ENCODE measurements around the gene PLA2G1B. TPM values are rescaled to one million over a fixed set of nuclear protein-coding genes. Genes with fewer than 3 reads are reported as not detected.
A peak's percentile ranks its signal among the peaks of the same experiment; 100 is the strongest.

Gene PLA2G1B
- total and polyA plus RNA-seq, 9 of the 15 experiments (the other 6 are each of a cell fraction or from before 2014, with no cell fraction given), result 1.4 TPM; not detected in 8

- TF ChIP-seq GTF2B (IDR thresholded peaks at IDR 0.05; ENCODE audit: extremely low read depth, insufficient read length) (no peak), ATF1 (CRISPR knock-in tag; IDR thresholded peaks at IDR 0.05) (no peak), ATF1 (tag; IDR thresholded peaks at IDR 0.05) (peak; percentile 80), SAP30 (IDR thresholded peaks at IDR 0.05; ENCODE audit: borderline replicate concordance, insufficient read depth, low read depth, low read length, poor library complexity, severe bottlenecking) (peak; percentile 69), CEBPG (CRISPR knock-in tag; IDR thresholded peaks at IDR 0.05) (no peak), CEBPG (tag; conservative IDR thresholded peaks at IDR 0.05 in 1 of 2, IDR thresholded peaks at IDR 0.05 in 1 of 2) (0 out of 4 replicates have a peak, but pooled peaks of 1 of the 2 experiments have one; percentile 36), SMAD4 (CRISPR knock-in tag; conservative IDR thresholded peaks at IDR 0.05) (0 out of 2 replicates have a peak, but pooled peaks have one; percentile 18), RNF2 (IDR thresholded peaks at IDR 0.05) (peak; percentile 81; the same call in 1 of the 2 replicates), SMARCA4 (IDR thresholded peaks at IDR 0.05) (peak; percentile 23; the same call in 1 of the 2 replicates), ADNP (tag; IDR thresholded peaks at IDR 0.05) (peak; percentile 55; the same call in 1 of the 2 replicates), TCF3 (CRISPR knock-in tag; IDR thresholded peaks at IDR 0.05) (peak; percentile 58), LARP7 (IDR thresholded peaks at IDR 0.05) (0 out of 2 replicates have a peak, but pooled peaks have one; percentile 0), TEAD1 (CRISPR knock-in tag; IDR thresholded peaks at IDR 0.05) (peak; percentile 61 to 75; a peak in 2 of 4 replicates), DDX20 (tag; IDR thresholded peaks at IDR 0.05; ENCODE audit: low read depth) (peak; percentile 2; the same call in 1 of the 2 replicates), TGIF2 (CRISPR knock-in tag; IDR thresholded peaks at IDR 0.05) (peak; percentile 18; the same call in 1 of the 2 replicates), CREB1 (IDR thresholded peaks at IDR 0.05) (peak; percentile 63; the same call in 1 of the 2 replicates), CREB1 (CRISPR knock-in tag; IDR thresholded peaks at IDR 0.05) (peak; percentile 61; the same call in 1 of the 2 replicates), KDM2B (CRISPR knock-in tag; IDR thresholded peaks at IDR 0.05) (0 out of 2 replicates have a peak, but pooled peaks have one; percentile 31), SREBF1 (IDR thresholded peaks at IDR 0.05; ENCODE audit: borderline replicate concordance, low read depth, low read length) (peak; percentile 56; the same call in 1 of the 2 replicates), MYNN (IDR thresholded peaks at IDR 0.05) (no peak), MYNN (CRISPR knock-in tag; IDR thresholded peaks at IDR 0.05) (no peak), TRIM24 (IDR thresholded peaks at IDR 0.05) (peak in 1 of 2 experiments; percentile 38; a peak in 2 of 4 replicates), CBFA2T3 (IDR thresholded peaks at IDR 0.05) (0 out of 2 replicates have a peak, but pooled peaks have one; percentile 50), XRCC5 (IDR thresholded peaks at IDR 0.05; ENCODE audit: low read depth, low read length) (peak; percentile 87), ZNF239 (CRISPR knock-in tag; IDR thresholded peaks at IDR 0.05) (0 out of 2 replicates have a peak, but pooled peaks have one; percentile 12), POLR3A (IDR thresholded peaks at IDR 0.05; ENCODE audit: borderline replicate concordance, extremely low read depth, insufficient read depth, insufficient read length) (no peak)
- TF ChIP-seq, protein P1, sequence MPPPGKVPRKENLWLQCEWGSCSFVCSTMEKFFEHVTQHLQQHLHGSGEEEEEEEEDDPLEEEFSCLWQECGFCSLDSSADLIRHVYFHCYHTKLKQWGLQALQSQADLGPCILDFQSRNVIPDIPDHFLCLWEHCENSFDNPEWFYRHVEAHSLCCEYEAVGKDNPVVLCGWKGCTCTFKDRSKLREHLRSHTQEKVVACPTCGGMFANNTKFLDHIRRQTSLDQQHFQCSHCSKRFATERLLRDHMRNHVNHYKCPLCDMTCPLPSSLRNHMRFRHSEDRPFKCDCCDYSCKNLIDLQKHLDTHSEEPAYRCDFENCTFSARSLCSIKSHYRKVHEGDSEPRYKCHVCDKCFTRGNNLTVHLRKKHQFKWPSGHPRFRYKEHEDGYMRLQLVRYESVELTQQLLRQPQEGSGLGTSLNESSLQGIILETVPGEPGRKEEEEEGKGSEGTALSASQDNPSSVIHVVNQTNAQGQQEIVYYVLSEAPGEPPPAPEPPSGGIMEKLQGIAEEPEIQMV (tag; conservative IDR thresholded peaks at IDR 0.05; ENCODE audit: low read depth), result 0 out of 2 replicates have a peak, but pooled peaks have one; percentile 19
Measured at GRCh38 chr12:120301962-120302815, 25.4 kb downstream of the PLA2G1B start, which contains the start of gene SIRT4 (continued).

Measured in K562 (cell line).